ENCODE results near the gene NHSL1.

NHSL1 gene

GRCh38 chr6:138372711-138373463 lies 126.4 kb downstream of the NHSL1 start:
- DNase-seq: no peak

Measured in anterior cingulate cortex (tissue), 58 donors.